Activated naive CD4-positive, alpha-beta T cell (primary cell): ENCODE data around the gene TBCC.
A peak's percentile ranks its signal among the peaks of the same experiment; 100 is the strongest.

Experiments
- DNase-seq, 4 experiments: peaks; one replicate each; lab custom pipeline; 2025; lab: John Stamatoyannopoulos, UW

Gene TBCC, protein sequence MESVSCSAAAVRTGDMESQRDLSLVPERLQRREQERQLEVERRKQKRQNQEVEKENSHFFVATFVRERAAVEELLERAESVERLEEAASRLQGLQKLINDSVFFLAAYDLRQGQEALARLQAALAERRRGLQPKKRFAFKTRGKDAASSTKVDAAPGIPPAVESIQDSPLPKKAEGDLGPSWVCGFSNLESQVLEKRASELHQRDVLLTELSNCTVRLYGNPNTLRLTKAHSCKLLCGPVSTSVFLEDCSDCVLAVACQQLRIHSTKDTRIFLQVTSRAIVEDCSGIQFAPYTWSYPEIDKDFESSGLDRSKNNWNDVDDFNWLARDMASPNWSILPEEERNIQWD

GRCh38 chr6:42745640-42746462, at the start of gene TBCC:
Gene TBCC (minus strand): TSS chr6:42746103. CDS start chr6:42746073, 30 bp downstream.
- DNase-seq, result peak; percentile 76 to 93 (median 84)

DNA sequence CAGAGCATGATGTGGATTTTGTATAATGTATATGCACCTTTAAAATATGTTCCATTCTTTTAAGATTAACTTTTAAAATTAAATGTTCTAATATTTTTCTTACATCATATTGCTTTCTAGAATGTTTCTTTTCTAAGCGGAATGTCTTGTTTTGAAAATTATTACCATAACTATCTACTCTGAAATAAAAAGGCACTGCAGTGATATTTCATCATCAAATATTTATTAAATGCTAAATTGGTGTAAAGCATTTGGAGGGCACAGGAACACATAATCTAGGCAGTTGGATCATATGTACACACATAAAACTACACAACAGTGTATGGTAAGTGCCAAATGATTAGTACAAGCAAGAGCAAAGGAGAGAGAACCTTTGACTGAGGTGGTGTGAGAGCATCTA, 49.7 kb upstream of the TBCC start:
- DNase-seq, result no peak

DNA sequence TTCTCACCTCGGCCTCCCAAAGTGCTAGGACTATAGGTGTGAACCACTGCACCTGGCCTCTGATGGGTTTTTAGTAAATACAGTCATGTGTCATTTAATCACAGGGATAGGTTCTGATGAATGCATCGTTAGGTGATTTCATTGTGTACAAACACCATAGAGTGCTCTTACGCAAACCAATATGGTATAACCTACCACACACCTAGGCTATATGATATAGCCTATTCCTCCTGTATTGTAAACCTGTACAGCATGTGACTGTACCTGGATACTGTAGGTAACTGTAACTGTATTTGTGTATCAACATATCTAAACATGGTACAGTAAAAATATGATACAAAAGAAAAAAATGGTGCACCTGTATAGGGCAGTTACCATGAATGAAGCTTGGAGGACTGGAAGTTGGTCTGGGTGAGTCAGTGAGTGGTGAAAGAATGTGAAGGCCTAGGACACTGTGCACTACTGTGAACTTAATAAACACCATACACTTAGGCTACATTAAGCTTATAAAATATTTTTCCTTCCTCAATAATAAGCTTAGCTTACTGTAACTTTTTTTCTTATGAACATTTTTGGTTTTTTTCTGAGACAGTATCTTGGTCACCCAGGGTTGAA, 45.9 kb upstream of the TBCC start:
- no peak for DNase-seq

GRCh38 chr6:42790549-42791181, 44.8 kb upstream of the TBCC start:
- DNase-seq, result no peak

GRCh38 chr6:42788671-42789070, 42.8 kb upstream of the TBCC start:
- no peak for DNase-seq

GRCh38 chr6:42787063-42787472, 41.2 kb upstream of the TBCC start:
- no peak for DNase-seq

DNA sequence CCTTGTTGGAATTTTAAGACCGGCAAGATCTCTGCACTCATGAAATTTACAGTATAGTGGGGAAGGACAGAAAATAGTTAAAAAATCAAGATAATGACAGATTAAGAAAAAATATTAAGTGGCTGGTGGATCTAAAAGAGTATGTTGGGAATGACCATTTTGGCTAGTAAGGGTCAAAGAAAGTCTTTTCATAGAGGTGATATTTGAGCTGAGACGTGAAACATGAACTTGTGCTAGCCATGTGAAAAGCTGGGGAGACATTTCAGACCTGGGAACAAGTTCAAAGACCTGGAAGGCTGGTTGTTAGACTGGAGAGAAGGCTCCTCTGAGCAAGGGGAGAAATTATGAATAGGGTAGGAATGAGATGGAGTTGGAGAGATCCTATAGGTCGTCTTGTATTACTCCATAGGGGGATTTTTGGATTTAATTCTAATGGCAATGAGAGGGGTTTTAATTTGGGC, 40.7 kb upstream of the TBCC start:
- DNase-seq, result no peak

DNA sequence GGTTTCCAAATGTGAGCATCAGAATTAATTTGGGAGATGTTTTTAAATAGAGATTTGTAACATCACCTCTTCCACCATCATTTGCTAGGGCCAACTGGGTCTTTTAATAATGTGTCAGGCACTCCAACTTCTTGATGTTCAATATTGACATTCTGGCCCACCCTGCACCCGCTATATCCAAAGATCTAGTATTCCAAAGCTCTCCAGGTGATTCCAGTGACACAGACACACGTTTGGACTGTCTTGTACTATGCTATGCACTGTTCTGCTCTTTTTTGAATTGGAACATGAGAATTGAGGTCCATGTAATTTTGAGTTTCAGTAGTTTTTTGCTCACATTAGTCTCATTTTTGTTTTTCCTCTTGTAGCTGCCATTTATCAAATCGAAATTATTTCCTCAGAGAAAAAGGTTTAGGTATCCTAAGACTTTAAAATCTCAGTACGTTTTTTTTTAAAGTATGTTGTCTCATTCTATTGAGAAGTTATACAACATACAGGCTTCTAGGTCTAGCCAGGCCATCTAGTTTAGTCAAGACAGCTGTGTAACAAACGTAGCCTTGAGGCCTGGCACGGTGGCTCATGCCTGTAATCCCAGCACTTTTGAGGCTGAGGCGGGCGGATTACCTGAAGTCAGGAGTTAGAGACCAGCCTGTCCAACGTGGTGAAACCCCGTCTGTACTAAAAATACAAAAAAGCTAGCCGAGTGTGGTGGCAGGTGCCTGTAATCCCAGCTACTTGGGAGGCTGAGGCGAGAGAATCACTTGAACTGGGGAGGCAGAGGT, 39.0 kb upstream of the TBCC start:
- DNase-seq, result no peak

- no peak for DNase-seq
Measured at GRCh38 chr6:42783876-42784642, 38.2 kb upstream of the TBCC start.

DNA sequence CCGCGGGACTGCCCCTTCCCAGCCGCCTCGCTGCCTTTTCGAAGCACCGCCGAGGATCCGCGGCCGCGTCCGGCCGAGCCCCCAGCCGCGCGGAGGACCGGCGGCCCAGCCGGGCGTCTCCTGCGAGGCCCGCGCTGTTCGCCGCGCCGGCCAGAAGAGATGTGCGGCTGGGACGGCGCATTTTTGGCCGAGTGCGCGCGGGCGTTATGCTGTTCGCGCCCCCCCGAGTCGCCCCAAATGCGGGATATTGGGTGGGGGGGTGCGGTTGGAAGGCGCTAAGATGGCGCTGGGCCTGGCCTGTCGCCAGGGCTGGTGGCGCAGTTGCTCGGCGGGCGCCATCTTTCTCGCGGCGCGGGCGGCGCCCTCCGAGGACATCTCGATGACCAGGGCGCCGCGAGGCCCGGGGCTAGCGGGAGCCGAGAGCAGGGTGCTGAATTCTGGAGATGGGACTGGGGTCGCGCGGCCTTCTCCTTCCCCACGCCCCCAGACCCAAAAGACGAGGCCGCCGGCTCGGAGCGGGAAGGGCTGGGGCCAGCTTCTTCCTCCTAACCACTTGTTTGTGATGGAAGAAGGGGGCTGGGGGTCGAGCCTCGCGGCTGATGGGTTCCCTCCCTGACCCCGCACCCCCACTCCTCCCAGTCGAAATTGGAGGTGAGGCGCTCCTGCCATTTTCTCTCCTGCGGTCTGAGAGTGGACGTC, 37.4 kb upstream of the TBCC start:
- peak; percentile 58 to 84 (median 65) for DNase-seq

GRCh38 chr6:42782689-42783176, 36.8 kb upstream of the TBCC start:
- DNase-seq, result peak; percentile 71 to 76 (median 74)

DNA sequence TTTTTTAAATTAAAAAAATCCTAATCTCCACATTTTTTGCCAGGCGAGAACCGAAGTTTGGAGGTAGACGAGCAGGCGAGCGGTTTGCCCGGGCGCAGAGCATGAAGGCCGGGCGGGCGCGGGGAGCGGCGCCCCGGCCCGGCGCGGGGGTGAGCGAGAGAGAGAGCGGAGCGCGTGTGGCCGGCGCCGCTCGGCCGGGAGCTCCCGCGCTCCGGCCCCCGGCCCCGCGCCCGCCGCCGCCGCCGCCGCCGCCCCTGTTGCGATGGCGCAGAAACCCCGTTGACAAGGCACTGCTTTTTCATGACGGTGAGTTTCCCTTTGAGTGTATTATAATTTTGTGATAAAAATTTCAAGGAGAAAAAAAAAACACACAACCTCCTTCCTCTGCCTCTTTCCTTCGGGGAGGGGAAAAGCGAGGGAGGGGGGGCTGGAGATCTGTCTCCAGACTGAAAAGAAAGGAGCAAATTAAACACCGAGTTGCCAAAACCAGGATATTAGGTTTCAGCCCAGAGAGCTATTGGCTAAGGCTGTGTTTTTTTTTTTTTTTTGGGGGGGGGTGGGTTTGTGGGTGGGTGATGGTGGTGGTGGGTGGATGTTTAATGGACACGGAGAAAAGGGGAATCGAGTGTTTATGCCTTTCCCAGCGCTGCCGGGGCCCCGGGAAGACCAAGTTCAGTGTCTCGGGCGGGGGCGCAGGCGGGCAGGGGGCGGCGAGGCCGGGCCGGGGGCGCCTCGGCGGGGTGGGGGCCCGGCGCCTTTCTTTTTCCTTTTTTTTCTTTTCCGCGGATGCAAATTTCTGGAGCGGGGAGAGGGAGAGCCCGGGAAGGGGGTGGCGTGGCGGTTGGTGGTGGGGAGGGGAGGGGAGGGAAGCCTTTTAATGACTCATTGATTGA, 36.1 kb upstream of the TBCC start, which contains the start of gene BICRAL:
TSS of gene BICRAL (plus strand) at position 257 of the 893 bp plus-strand sequence. CDS start 39,971 bp downstream, outside the sequence.
- DNase-seq, result peak; percentile 43 to 78 (median 53)

DNA sequence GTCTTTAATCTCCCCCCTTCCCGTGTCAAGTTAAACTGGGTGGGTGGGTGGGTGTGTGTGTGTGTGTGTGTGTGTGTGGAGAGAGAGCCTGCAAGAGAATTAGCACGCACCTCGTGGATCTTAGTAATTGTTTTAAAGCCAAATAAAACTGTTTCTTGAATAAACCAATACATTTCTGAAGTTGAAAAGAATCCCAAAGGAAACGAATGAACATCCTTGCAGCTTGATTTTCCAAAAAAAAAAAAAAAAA, 35.6 kb upstream of the TBCC start:
- DNase-seq, result no peak

- no peak for DNase-seq
Measured at GRCh38 chr6:42779521-42779920, 33.6 kb upstream of the TBCC start.

DNA sequence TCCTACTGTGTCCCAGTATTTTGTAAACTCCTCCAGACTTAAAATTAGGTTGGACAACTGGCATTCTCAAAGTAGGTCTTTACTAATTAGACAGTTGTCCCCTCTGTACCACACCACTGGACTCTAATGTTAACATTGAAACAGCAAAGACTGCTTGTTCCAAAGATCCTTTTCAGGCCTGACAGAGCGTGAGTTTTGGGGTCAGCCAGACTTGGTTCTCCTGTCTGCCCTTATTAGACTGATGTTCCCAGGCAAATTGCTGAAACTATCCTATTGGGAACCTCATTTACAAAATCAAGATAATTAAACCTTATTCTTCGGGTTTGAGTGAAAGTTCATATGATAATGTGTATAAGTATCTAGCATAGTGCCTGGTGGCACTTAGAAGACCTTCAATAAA, 32.2 kb upstream of the TBCC start:
- no peak for DNase-seq

DNA sequence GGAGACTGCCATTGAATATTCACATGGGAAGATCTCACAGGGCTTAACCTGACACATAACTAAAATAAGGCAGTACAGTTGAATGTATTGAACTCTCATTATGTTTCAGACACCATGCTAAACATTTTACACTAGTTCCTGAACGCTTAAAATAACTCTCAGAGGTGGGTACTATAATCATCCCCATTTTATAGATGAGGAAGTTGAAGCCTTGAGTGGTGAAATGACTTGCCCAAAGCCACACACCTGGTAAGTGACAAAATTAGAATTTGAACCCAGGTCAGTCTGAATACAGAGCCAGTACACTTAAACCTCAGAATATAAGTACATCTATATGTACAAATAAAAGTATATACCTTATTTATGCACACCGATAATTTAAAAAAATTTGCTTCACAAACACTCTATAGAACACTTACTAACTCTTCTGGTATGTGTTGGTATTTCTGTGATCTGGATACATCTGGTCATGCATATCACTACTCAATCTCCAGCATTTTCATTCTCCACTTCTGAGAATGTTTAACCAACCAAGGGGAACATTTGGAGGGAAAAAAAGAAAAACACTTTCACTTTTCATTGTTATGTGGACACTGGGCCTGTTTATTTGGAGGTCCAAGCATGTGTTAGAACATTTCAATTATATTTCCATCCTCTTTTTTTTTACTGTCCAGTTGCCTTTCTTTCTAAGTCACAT, 31.4 kb upstream of the TBCC start:
- no peak for DNase-seq

DNA sequence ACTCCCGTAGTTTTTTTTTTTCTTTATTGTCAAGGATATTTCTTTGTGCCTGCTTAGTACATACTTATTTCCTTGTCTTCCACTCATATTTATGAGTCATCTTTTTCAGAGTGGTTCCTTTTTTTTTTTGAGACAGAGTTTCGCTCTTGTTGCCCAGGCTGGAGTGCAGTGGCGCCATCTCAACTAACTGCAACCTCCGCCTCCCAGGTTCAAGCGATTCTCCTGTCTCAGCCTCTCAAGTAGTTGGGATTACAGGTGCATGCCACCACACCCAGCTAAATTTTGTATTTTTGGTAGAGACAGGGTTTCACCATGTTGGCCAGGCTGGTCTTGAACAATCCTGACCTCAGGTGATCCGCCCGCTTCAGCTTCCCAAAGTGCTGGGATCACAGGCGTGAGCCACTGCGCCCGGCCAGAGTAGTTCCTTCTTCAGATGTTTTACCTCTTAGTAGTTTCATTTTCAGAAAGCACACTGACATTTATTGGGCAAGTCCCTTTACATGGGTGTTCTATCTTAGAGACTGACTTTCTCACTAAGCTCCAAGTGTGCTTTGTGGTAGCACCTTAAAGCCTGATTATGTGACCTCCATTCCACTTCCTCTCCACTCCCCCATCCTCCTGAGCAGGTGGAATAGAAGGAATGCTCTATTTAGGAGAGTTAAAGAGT, 29.1 kb upstream of the TBCC start:
- DNase-seq, result peak in 1 of 4 experiments; percentile 30

- peak in 1 of 4 experiments; percentile 20 for DNase-seq
Measured at GRCh38 chr6:42774201-42774600, 28.3 kb upstream of the TBCC start.
